ENCODE data around the gene TMEM207.
A peak's percentile ranks its signal among the peaks of the same experiment; 100 is the strongest.

Gene TMEM207

DNA sequence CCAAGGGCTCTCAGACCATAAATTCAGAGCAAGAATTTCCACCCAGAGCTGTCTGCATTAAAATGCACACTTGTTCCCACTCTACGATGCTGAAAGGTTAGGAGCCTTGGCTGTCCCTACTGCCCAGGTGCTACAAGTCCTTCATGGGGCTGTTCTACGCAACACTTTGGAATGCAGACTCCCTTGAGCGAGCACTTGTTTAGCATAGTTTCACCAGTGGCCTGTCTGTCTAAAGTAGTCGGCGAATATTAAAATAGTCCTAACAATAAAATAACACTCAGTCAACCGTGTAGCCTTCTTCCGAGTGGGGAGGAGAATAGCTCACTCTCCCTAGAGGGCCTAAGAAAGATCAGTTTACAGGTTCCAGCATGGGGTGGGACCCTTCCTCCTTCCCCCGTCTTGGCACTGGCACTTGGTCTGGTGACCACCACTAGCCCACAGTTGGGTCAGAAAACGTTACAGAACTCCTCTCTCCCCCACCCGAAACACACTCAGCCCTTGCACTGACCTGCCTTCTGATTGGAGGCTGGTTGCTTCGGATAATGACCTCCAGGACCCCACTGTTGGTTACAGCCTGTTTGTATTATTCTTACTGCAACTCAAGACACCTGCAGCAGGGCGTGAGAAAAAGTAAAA lies 62.0 kb downstream of the TMEM207 start, which contains the start of gene CLDN16:
CLDN16 (plus strand) TSS at position 586 of the 636 bp plus-strand sequence. CDS start 167 bp downstream, outside the sequence.
- no peak for DNase-seq (ENCODE audit: insufficient read length, low spot score)
- FAIRE-seq: no peak

DNA sequence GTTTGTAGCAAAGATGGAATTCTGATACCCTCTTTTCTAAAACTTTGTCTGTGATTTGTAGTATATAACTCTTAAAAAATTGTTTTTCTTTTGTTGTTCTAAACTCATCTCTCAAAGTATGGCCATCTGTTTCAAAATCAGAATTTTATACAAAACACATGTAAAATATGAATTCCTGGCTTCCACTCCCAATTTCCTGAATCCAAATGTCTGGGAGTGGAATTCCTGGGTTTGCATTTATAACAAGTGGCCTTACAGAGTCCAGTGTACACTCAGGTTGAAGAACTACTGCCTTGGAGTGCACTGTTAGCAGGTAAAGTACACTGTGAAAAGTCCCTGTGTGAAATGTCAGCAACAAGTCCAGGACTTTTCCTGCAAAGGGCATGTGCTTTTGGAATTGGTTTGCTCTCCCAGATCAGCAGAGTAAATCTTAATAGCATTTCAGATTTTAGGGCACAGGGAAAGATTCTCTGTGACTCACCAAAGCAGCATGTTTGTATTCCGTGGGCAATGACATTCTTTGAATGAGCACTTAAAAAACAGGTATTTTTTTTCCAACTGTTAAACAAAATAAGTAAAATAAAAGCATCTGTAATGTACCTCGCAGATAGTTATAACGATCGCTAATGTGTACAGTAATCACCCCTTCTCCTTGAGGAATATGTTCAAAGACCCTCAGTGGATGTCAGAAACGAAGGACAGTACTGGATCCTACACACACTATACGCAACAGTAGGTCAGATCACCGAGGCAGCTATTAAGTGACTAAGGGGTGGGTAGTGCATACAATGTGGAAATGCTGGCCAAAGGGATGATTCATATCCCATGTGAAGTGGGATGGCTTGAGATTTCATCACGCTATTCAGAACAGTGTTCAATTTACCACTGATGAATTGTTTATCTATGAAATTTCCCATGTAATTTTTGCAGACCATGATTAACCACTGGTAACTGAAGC lies 63.7 kb downstream of the TMEM207 start:
- DNase-seq (ENCODE audit: insufficient read length, low spot score): peak; percentile 64
- FAIRE-seq: peak; percentile 82

DNA sequence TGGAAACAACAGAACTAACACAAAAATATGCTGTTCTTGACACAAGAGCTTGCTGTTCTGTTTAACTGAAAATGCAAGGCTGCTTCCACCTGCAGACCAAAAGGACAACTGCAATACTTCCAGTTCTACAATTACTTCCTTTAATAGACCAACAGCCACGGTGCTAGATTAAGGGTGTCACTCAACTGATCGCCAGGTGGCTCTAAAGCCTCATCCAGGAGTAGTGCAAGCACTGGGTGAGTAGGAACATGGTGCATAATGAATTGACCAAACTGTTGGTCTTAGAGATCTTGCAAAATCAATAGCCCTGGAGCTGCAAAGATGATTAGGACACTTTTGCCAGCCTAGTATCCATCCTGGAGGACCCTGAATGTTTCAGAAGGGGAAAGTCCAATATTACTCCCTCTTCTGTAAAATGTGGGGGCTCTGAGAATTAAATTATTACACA lies 65.4 kb downstream of the TMEM207 start:
- FAIRE-seq (peak; percentile 85), DNase-seq (ENCODE audit: insufficient read length, low spot score) (peak; percentile 12)

DNA sequence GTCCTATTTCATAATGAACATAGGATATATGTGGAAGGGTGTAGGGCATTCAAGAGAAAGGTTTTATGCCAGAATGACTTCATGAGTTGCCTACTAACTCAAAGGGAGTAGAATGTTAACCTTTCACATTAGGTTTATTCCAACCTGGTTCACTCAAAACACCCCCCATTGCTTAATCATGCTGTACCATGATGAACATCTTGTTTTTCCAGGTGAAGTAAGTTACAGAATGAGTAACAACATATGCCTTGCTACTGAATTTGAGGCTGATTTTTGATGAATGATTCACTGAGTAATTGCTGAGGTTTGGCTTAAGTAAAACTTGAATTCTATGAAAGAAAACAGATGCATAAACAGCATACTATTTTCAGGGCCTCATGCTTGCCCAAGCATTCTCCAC lies 67.6 kb downstream of the TMEM207 start:
- DNase-seq (ENCODE audit: insufficient read length, low spot score): no peak
- FAIRE-seq: no peak

DNA sequence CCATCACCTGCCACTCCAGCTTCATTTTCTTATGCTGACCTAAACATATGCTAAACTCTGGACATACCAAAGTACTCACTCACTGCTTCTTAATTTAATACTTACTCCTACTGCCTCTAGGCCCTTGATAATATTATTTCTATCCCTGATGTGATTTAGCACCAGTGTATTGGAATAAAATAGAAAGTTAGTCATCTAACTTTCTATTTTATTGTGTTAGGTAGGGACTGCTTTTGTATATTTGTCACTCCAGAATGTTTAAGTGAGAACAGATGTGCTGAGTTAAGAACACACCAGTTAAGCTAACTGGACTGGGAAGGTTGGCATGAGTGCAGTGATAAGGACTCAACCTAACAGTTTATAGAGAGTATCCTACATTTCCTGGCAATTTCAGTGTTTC lies 68.3 kb downstream of the TMEM207 start:
- DNase-seq (ENCODE audit: insufficient read length, low spot score) (no peak), FAIRE-seq (no peak)

DNA sequence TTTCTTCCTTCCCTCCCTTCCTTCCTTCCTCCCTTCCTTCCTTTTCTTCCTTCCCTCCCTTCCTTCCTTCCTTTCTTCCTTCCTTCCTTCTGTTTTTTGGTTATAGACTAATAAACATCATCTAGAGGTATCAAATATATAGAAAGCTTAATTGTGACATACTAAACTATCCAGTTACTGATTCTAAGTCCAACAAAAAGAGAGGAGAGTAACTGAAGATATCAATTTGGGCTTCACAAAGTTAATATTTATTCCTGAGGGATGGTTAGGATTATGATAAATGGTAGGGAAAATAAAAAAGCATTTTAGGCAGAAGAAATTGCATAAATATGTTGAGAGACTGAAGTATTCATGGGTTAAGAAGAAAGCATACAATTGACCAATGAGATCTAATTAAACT lies 69.5 kb downstream of the TMEM207 start:
- DNase-seq (ENCODE audit: insufficient read length, low spot score) (no peak), FAIRE-seq (no peak)

All from HTR-8/SVneo (cell line).